SK-N-SH treated with all-trans-retinoic acid at 6 μM for 48 hours (cell line): Measurements from ENCODE around the gene BEST1.

Source experiments
- ATAC-seq: fragments of 200-7000 bp; cut with Tn5 transposase; 3 replicates; pipeline ENCODE4 v1.9.1; 2020; ENCODE audit warnings: mild to moderate bottlenecking, moderate library complexity
- ARNTL ChIP-seq: fragments of 450-650 bp; formaldehyde crosslinking; IDR thresholded peaks from 2 replicates; pipeline ENCODE4 v1.5.0; 2020; ENCODE audit warnings: low read depth, mild to moderate bottlenecking, moderate library complexity, borderline replicate concordance
- BACH2 ChIP-seq: fragments of 250-450 bp; sonication (Bioruptor Pico); IDR thresholded peaks from 2 replicates; pipeline ENCODE4 v1.9.0; 2021; ENCODE audit warnings: mild to moderate bottlenecking, borderline replicate concordance
- CSDC2 ChIP-seq: fragments of 250-450 bp; sonication (Bioruptor Pico); IDR thresholded peaks from 2 replicates; pipeline ENCODE4 v1.5.0; 2020; ENCODE audit warnings: mild to moderate bottlenecking, moderate library complexity
- ESRRG ChIP-seq: fragments of 250-450 bp; sonication (Bioruptor Pico); IDR thresholded peaks from 2 replicates; pipeline ENCODE4 v1.6.1; 2021; ENCODE audit warnings: mild to moderate bottlenecking
- ISL1 ChIP-seq: fragments of 250-450 bp; sonication (Bioruptor Pico); IDR thresholded peaks from 2 replicates; pipeline ENCODE4 v2.1.2; 2022; ENCODE audit warnings: mild to moderate bottlenecking, moderate library complexity
- RARB ChIP-seq: fragments of 250-450 bp; sonication (Bioruptor Pico); IDR thresholded peaks from 2 replicates; pipeline ENCODE4 v1.8.0; 2021; ENCODE audit warnings: mild to moderate bottlenecking, moderate library complexity
- SNAI2 ChIP-seq: fragments of 250-450 bp; sonication (Bioruptor Pico); IDR thresholded peaks from 2 replicates; pipeline ENCODE4 v1.5.0; 2020; ENCODE audit warnings: mild to moderate bottlenecking, moderate library complexity
- TCF4 ChIP-seq: fragments of 250-450 bp; sonication (Bioruptor Pico); IDR thresholded peaks from 2 replicates; pipeline ENCODE4 v1.8.0; 2021; ENCODE audit warnings: mild to moderate bottlenecking, moderate library complexity, borderline replicate concordance
- TOX ChIP-seq: fragments of 250-450 bp; sonication (Bioruptor Pico); IDR thresholded peaks from 2 replicates; pipeline ENCODE4 v1.8.0; 2021; ENCODE audit warnings: mild to moderate bottlenecking, moderate library complexity, borderline replicate concordance
- ZC3H10 ChIP-seq: fragments of 250-450 bp; sonication (Bioruptor Pico); IDR thresholded peaks from 2 replicates; pipeline ENCODE4 v1.5.1; 2021; ENCODE audit warnings: mild to moderate bottlenecking, moderate library complexity
- ZFP3 ChIP-seq: fragments of 250-450 bp; sonication (Bioruptor Pico); IDR thresholded peaks from 2 replicates; pipeline ENCODE4 v1.5.0; 2020; ENCODE audit warnings: mild to moderate bottlenecking, moderate library complexity
- ZFP30 ChIP-seq: fragments of 450-650 bp; formaldehyde crosslinking; IDR thresholded peaks from 2 replicates; pipeline ENCODE4 v1.5.0; 2022; ENCODE audit warnings: mild to moderate bottlenecking, moderate library complexity
- ZNF565 ChIP-seq: fragments of 450-650 bp; formaldehyde crosslinking; conservative IDR thresholded peaks from 2 replicates; pipeline ENCODE4 v1.5.0; 2020; ENCODE audit warnings: low read depth, mild to moderate bottlenecking, moderate library complexity
- ZNF70 ChIP-seq: fragments of 450-650 bp; formaldehyde crosslinking; IDR thresholded peaks from 2 replicates; pipeline ENCODE4 v1.5.0; 2020; ENCODE audit warnings: mild to moderate bottlenecking, moderate library complexity
- ZNF8 ChIP-seq: fragments of 450-650 bp; formaldehyde crosslinking; IDR thresholded peaks from 2 replicates; pipeline ENCODE4 v1.5.0; 2020; ENCODE audit warnings: mild to moderate bottlenecking, moderate library complexity
- TF ChIP-seq, protein P1 (sequence below): fragments of 250-450 bp; sonication (Bioruptor Pico); IDR thresholded peaks from 2 replicates; pipeline ENCODE4 v1.5.1; 2020; ENCODE audit warnings: low read depth, mild to moderate bottlenecking, moderate library complexity
- TF ChIP-seq, protein P2 (sequence below): fragments of 250-450 bp; sonication (Bioruptor Pico); IDR thresholded peaks from 2 replicates; pipeline ENCODE4 v1.5.1; 2021; ENCODE audit warnings: mild to moderate bottlenecking, moderate library complexity
- TF ChIP-seq, protein P3 (sequence below): fragments of 250-450 bp; sonication (Bioruptor Pico); IDR thresholded peaks from 2 replicates; pipeline ENCODE4 v1.8.0; 2021; ENCODE audit warnings: low read depth, mild to moderate bottlenecking, moderate library complexity, borderline replicate concordance

The BEST1 gene

DNA sequence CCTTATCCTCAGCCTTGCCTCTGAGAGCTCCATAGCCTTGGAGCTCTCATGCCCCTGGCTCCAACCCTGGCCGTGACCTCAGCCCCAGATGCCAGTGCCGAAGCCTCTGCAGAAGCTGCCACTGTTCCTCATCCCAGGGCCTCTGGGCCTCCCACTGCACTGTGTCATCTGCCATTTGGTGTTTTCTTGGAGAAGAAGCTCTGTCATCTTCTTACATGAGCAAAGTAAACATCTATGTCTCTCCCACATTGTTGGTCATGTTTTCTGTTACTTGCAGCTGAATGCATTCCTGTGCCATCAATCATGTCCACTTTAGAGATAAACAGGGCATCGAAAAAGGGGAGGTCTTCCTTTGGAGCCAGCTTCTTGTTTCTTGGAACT is 62.3 kb downstream of the BEST1 start (continued):
- TF ChIP-seq ZNF8 (CRISPR knock-in tag) (no peak), ESRRG (no peak), ZNF70 (no peak), ISL1 (CRISPR knock-in tag) (no peak), ZNF565 (CRISPR knock-in tag) (no peak)
- TF ChIP-seq, protein P1, sequence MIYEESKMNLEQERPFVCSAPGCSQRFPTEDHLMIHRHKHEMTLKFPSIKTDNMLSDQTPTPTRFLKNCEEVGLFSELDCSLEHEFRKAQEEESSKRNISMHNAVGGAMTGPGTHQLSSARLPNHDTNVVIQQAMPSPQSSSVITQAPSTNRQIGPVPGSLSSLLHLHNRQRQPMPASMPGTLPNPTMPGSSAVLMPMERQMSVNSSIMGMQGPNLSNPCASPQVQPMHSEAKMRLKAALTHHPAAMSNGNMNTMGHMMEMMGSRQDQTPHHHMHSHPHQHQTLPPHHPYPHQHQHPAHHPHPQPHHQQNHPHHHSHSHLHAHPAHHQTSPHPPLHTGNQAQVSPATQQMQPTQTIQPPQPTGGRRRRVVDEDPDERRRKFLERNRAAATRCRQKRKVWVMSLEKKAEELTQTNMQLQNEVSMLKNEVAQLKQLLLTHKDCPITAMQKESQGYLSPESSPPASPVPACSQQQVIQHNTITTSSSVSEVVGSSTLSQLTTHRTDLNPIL (CRISPR knock-in tag), result no peak
- TF ChIP-seq, protein P2, sequence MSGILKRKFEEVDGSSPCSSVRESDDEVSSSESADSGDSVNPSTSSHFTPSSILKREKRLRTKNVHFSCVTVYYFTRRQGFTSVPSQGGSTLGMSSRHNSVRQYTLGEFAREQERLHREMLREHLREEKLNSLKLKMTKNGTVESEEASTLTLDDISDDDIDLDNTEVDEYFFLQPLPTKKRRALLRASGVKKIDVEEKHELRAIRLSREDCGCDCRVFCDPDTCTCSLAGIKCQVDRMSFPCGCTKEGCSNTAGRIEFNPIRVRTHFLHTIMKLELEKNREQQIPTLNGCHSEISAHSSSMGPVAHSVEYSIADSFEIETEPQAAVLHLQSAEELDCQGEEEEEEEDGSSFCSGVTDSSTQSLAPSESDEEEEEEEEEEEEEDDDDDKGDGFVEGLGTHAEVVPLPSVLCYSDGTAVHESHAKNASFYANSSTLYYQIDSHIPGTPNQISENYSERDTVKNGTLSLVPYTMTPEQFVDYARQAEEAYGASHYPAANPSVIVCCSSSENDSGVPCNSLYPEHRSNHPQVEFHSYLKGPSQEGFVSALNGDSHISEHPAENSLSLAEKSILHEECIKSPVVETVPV (CRISPR knock-in tag), result no peak
- TF ChIP-seq, protein P3, sequence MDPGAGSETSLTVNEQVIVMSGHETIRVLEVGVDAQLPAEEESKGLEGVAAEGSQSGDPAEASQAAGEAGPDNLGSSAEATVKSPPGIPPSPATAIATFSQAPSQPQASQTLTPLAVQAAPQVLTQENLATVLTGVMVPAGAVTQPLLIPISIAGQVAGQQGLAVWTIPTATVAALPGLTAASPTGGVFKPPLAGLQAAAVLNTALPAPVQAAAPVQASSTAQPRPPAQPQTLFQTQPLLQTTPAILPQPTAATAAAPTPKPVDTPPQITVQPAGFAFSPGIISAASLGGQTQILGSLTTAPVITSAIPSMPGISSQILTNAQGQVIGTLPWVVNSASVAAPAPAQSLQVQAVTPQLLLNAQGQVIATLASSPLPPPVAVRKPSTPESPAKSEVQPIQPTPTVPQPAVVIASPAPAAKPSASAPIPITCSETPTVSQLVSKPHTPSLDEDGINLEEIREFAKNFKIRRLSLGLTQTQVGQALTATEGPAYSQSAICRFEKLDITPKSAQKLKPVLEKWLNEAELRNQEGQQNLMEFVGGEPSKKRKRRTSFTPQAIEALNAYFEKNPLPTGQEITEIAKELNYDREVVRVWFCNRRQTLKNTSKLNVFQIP (CRISPR knock-in tag), result no peak

DNA sequence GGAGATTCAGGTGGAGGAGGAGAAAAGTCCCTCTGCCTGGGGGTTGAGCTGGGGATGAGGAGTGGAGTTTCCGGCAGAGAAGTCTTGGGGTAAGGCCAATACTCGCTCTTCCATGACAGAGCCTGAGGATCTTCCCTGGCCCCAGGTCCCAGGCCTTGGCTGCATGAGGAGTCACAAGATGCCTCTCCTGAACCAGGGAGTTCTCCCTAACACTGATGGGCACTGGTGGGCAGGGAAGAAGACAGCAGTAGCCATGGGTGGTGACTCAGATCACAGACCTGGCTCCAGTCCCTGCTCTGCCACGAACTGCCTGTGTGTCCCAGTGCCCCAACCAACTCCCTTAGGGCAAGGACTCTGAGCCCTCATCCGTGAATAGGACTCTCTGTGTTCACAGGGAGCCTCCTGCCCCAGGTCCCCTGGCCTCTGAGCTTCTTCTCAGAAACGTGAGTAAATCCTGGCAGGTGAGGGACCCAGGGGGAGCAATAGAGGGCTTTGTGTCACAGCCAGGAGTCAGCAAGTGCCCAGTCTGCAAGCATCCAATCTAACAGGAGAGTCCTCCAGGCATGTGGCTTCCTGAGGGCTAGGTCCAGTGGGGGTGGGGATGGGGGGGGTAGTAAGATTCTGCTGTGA is 62.8 kb downstream of the BEST1 start:
- ATAC-seq, result no peak
- no peak for TF ChIP-seq ZFP3 (CRISPR knock-in tag)
- TF ChIP-seq, protein P2 (CRISPR knock-in tag), result no peak
- TF ChIP-seq ZFP30 (CRISPR knock-in tag), result no peak
- TF ChIP-seq, protein P3 (CRISPR knock-in tag), result no peak
- no peak for TF ChIP-seq ARNTL (CRISPR knock-in tag)
- no peak for TF ChIP-seq ZNF70
- no peak for TF ChIP-seq ESRRG
- TF ChIP-seq ZC3H10, result no peak
- no peak for TF ChIP-seq RARB (CRISPR knock-in tag)
- TF ChIP-seq SNAI2 (CRISPR knock-in tag), result no peak
- no peak for TF ChIP-seq ZNF8 (CRISPR knock-in tag)
- TF ChIP-seq CSDC2, result no peak
- TF ChIP-seq BACH2, result no peak
- TF ChIP-seq ZNF565 (CRISPR knock-in tag), result no peak
- no peak for TF ChIP-seq TCF4 (CRISPR knock-in tag)
- TF ChIP-seq ISL1 (CRISPR knock-in tag), result no peak
- no peak for TF ChIP-seq TOX (CRISPR knock-in tag)
- TF ChIP-seq, protein P1 (CRISPR knock-in tag), result no peak
- TF ChIP-seq, all 23 proteins: peak for 0
